ENCODE measurements around the gene CBFB. TPM values are rescaled to one million over a fixed set of nuclear protein-coding genes. Genes with fewer than 3 reads are reported as not detected.
A peak's percentile ranks its signal among the peaks of the same experiment; 100 is the strongest.

Gene CBFB
- total RNA-seq, 2 donors from 2014 or later = 27.0 to 46.2 TPM

GRCh38 chr16:67100569-67101310, 71.8 kb downstream of the CBFB start:
- H3K4me1 ChIP-seq (replicated peaks) = no peaks in the 10 kb centered on the region
- TF ChIP-seq CTCF (IDR thresholded peaks at IDR 0.05) (peak in 1 of 4 experiments; percentile 25), POLR2AphosphoS5 (IDR thresholded peaks at IDR 0.05) (no peak), POLR2A (IDR thresholded peaks at IDR 0.05) (no peak)
- H3K9me3 ChIP-seq = no peaks in the 10 kb centered on the region
- no peaks in the 10 kb centered on the region for H3K27me3 ChIP-seq (replicated peaks; ENCODE audit: insufficient read depth)
- intact Hi-C loops (cut with DNase I) = no loop called here
- no peak overlapping the region for H3K4me3 ChIP-seq
- H3K36me3 ChIP-seq = no peaks in the 10 kb centered on the region
- WGBS = 95% methylated on average over 1 of the region's 1 CpG
- no peak overlapping the region for H3K27ac ChIP-seq
- DNase-seq (ENCODE audit: low spot score) = no peak

GRCh38 chr16:67101311-67102082, 72.5 kb downstream of the CBFB start:
- no peak for DNase-seq (ENCODE audit: low spot score)
- intact Hi-C loops (cut with DNase I) = no loop called here
- H3K27me3 ChIP-seq (replicated peaks; ENCODE audit: insufficient read depth) = no peaks in the 10 kb centered on the region
- no peaks in the 10 kb centered on the region for H3K36me3 ChIP-seq
- no peaks in the 10 kb centered on the region for H3K9me3 ChIP-seq
- 88% methylated on average over 4 of the region's 4 CpGs for WGBS
- no peaks in the 10 kb centered on the region for H3K4me1 ChIP-seq (replicated peaks)
- TF ChIP-seq POLR2AphosphoS5 (IDR thresholded peaks at IDR 0.05) (no peak), CTCF (IDR thresholded peaks at IDR 0.05) (no peak), POLR2A (IDR thresholded peaks at IDR 0.05) (no peak)
- H3K27ac ChIP-seq = no peak overlapping the region
- H3K4me3 ChIP-seq = no peak overlapping the region

- no peak for DNase-seq (ENCODE audit: low spot score)
- Histone ChIP-seq H3K27me3 (replicated peaks; ENCODE audit: insufficient read depth) (no peaks in the 10 kb centered on the region), H3K4me1 (replicated peaks) (no peaks in the 10 kb centered on the region), H3K4me3 (no peak overlapping the region), H3K27ac (no peak overlapping the region), H3K36me3 (no peaks in the 10 kb centered on the region), H3K9me3 (no peaks in the 10 kb centered on the region)
- no peak for TF ChIP-seq POLR2AphosphoS5 (IDR thresholded peaks at IDR 0.05)
- no peak for TF ChIP-seq POLR2A (IDR thresholded peaks at IDR 0.05)
- intact Hi-C loops (cut with DNase I) = no loop called here
- WGBS = 62% methylated on average over 4 of the region's 4 CpGs
These were observed 75.1 kb downstream of the CBFB start for GRCh38 chr16:67104061-67104460.

GRCh38 chr16:67104845-67105244, 75.9 kb downstream of the CBFB start:
- Histone ChIP-seq H3K36me3 (no peaks in the 10 kb centered on the region), H3K27me3 (replicated peaks; ENCODE audit: insufficient read depth) (no peaks in the 10 kb centered on the region), H3K27ac (peak overlapping the region in 1 of 2 donors; percentile 50), H3K4me3 (no peak overlapping the region), H3K4me1 (replicated peaks) (no peaks in the 10 kb centered on the region), H3K9me3 (no peaks in the 10 kb centered on the region)
- intact Hi-C loops (cut with DNase I) = no loop called here
- 52% methylated on average over 6 of the region's 6 CpGs for WGBS
- peak; percentile 82 for DNase-seq (ENCODE audit: low spot score)
- TF ChIP-seq POLR2AphosphoS5 (IDR thresholded peaks at IDR 0.05) = peak; percentile 70
- TF ChIP-seq CTCF (IDR thresholded peaks at IDR 0.05) = no peak

GRCh38 chr16:67105246-67105645, 76.3 kb downstream of the CBFB start:
- peak overlapping the region in 1 of 2 donors; percentile 50 for H3K27ac ChIP-seq
- 87% methylated on average over 2 of the region's 2 CpGs for WGBS
- no peaks in the 10 kb centered on the region for H3K4me1 ChIP-seq (replicated peaks)
- TF ChIP-seq POLR2A (IDR thresholded peaks at IDR 0.05) (no peak), POLR2AphosphoS5 (IDR thresholded peaks at IDR 0.05) (no peak), CTCF (IDR thresholded peaks at IDR 0.05) (no peak)
- H3K4me3 ChIP-seq = no peak overlapping the region
- no peaks in the 10 kb centered on the region for H3K36me3 ChIP-seq
- no peaks in the 10 kb centered on the region for H3K9me3 ChIP-seq
- intact Hi-C loops (cut with DNase I) = no loop called here
- H3K27me3 ChIP-seq (replicated peaks; ENCODE audit: insufficient read depth) = no peaks in the 10 kb centered on the region
- no peak for DNase-seq (ENCODE audit: low spot score)
